Testis (tissue), 3 donors: ENCODE data around the gene KCNA1. TPM values are rescaled to one million over a fixed set of nuclear protein-coding genes. Genes with fewer than 3 reads are reported as not detected.
"Not testable (repeated sequence)": the region's sequence is repeated elsewhere in the genome, so short reads cannot be mapped to it uniquely, and the experiment has no call there.

Source experiments
- DNase-seq: peaks from one replicate; pipeline ENCODE4 v3.0.0-alpha.2; 2019
- H3K27ac ChIP-seq, 2 donors: fragments of 200-600 bp; sonication (generic); one replicate each; pipeline ENCODE4 v1.5.1; 2019
- H3K27me3 ChIP-seq: fragments of 200-600 bp; sonication (generic); one replicate; pipeline ENCODE4 v1.5.1; 2019
- H3K36me3 ChIP-seq: fragments of 200-600 bp; sonication (generic); one replicate; pipeline ENCODE4 v1.5.1; 2017; ENCODE audit warnings: low read depth; ENCODE audit errors: missing control alignments
- H3K4me1 ChIP-seq: fragments of 200-600 bp; sonication (generic); one replicate; pipeline ENCODE4 v1.5.1; 2019
- H3K4me3 ChIP-seq, 2 donors: fragments of 200-600 bp; sonication (generic); one replicate each; pipeline ENCODE4 v1.5.1; 2017 to 2019
- H3K9me3 ChIP-seq: fragments of 200-600 bp; sonication (generic); one replicate; pipeline ENCODE4 v1.5.1; 2017
- CTCF ChIP-seq, 3 experiments: fragments of 450-650 bp in 2 of 3; fragments of 200-600 bp in 1 of 3; sonication (generic) in 1 of 3; IDR thresholded peaks; one replicate each; pipeline ENCODE4 v1.5.1; 2016 to 2019; ENCODE audit warnings: antibody characterized with exemption in 3 of 3, mild to moderate bottlenecking in 2 of 3, moderate library complexity in 1 of 3
- POLR2A ChIP-seq: fragments of 450-650 bp; IDR thresholded peaks from one replicate; pipeline ENCODE4 v1.6.1; 2017; ENCODE audit warnings: antibody characterized with exemption, mild to moderate bottlenecking, moderate library complexity
- WGBS, 2 donors: methylation state at CpG; one replicate each; pipeline ENCODE4 v1.1.5; 2018; 5-methylcytosine and 5-hydroxymethylcytosine counted together
- intact Hi-C: fragments of 100-400 bp; cut with DNase I; formaldehyde crosslinking; loops from one replicate; pipeline ENCODE4 v1.15.1; 2023; ENCODE audit warnings: low total_unique reads
- polyA plus RNA-seq: library from polyadenylated mRNA; stranded (reverse); fragments of 350-450 nt; fragmentation: Illumina TruSeq; extraction: RNeasy Lipid Tissue Mini Kit (QIAGEN cat#74804); gene quantifications from one replicate; pipeline ENCODE4 v1.2.3, GENCODE V29; 2014; ENCODE audit warnings: low read depth, low replicate concordance; ENCODE audit not compliant: insufficient read depth
- total RNA-seq, 2 donors: library from RNA; depleted of rRNA; stranded (reverse); fragments of >200 nt; gene quantifications; one replicate each; pipeline ENCODE4 v1.2.3, GENCODE V29; 2016

Gene KCNA1
- total and polyA plus RNA-seq, 3 donors from 2014 or later = 0.08 to 0.13 TPM; not detected in 1

- Histone ChIP-seq H3K9me3 (no peaks in the 10 kb centered on the region), H3K27ac (no peak overlapping the region), H3K4me1 (no peaks in the 10 kb centered on the region), H3K27me3 (no peaks in the 10 kb centered on the region), H3K4me3 (no peak overlapping the region), H3K36me3 (no peaks in the 10 kb centered on the region)
- 47 to 66% methylated on average over 2 of the region's 2 CpGs for WGBS, 2 donors
- intact Hi-C loops = no loop called here
- DNase-seq = no peak
- no peak for TF ChIP-seq POLR2A
- TF ChIP-seq CTCF (IDR thresholded peaks at IDR 0.05) = no peak
Measured at GRCh38 chr12:4874671-4875070, 35.0 kb upstream of the KCNA1 start.

GRCh38 chr12:4879481-4879880 lies 30.2 kb upstream of the KCNA1 start:
- 91 to 97% methylated on average over 2 of the region's 2 CpGs for WGBS, 2 donors
- H3K9me3 ChIP-seq, intact Hi-C loops, H3K4me3 ChIP-seq, H3K27me3 ChIP-seq, H3K27ac ChIP-seq, H3K36me3 ChIP-seq, DNase-seq, H3K4me1 ChIP-seq: not testable (repeated sequence)

GRCh38 chr12:4881266-4882064 lies 28.2 kb upstream of the KCNA1 start:
- no peaks in the 10 kb centered on the region for H3K27me3 ChIP-seq
- no peaks in the 10 kb centered on the region for H3K9me3 ChIP-seq
- DNase-seq = peak; percentile 70
- WGBS, 2 donors = 59 to 75% methylated on average over 20 of the region's 20 CpGs
- H3K4me1 ChIP-seq = no peaks in the 10 kb centered on the region
- intact Hi-C loops = no loop called here
- no peaks in the 10 kb centered on the region for H3K36me3 ChIP-seq
- H3K27ac ChIP-seq = no peak overlapping the region
- TF ChIP-seq POLR2A = no peak
- no peak for TF ChIP-seq CTCF (IDR thresholded peaks at IDR 0.05)
- H3K4me3 ChIP-seq = no peak overlapping the region

GRCh38 chr12:4891866-4892265 lies 17.8 kb upstream of the KCNA1 start:
- Histone ChIP-seq H3K27me3 (no peaks in the 10 kb centered on the region), H3K36me3 (no peaks in the 10 kb centered on the region), H3K4me3 (no peak overlapping the region), H3K27ac (no peak overlapping the region), H3K9me3 (no peaks in the 10 kb centered on the region), H3K4me1 (no peaks in the 10 kb centered on the region)
- WGBS, 2 donors = 77 to 83% methylated on average over 5 of the region's 5 CpGs
- DNase-seq = no peak
- intact Hi-C loops = no loop called here
- TF ChIP-seq CTCF (IDR thresholded peaks at IDR 0.05) (no peak), POLR2A (no peak)

- WGBS, 2 donors = 88 to 89% methylated on average over 1 of the region's 1 CpG
- TF ChIP-seq POLR2A (no peak), CTCF (IDR thresholded peaks at IDR 0.05) (no peak)
- no peaks in the 10 kb centered on the region for H3K36me3 ChIP-seq
- intact Hi-C loops = no loop called here
- H3K4me1 ChIP-seq = no peaks in the 10 kb centered on the region
- no peak overlapping the region for H3K4me3 ChIP-seq
- no peaks in the 10 kb centered on the region for H3K9me3 ChIP-seq
- H3K27me3 ChIP-seq = no peaks in the 10 kb centered on the region
- DNase-seq = no peak
- no peak overlapping the region for H3K27ac ChIP-seq
Measured at GRCh38 chr12:4892418-4892817, 17.3 kb upstream of the KCNA1 start.
